GM12878 (cell line): Measurements from ENCODE around the gene ANKRD28. TPM values are rescaled to one million over a fixed set of nuclear protein-coding genes. Genes with fewer than 3 reads are reported as not detected.

Experiments
- CHD4 ChIP-seq: fragments of 200-600 bp; sonication (generic); IDR thresholded peaks from 2 replicates; pipeline ENCODE4 v1.6.1; 2016; ENCODE audit warnings: mild to moderate bottlenecking
- FOS ChIP-seq: IDR thresholded peaks from 3 replicates; pipeline ENCODE4 v1.6.1; 2011; ENCODE audit warnings: borderline replicate concordance; ENCODE audit not compliant: insufficient read length; ENCODE audit errors: extremely low read depth
- IKZF1 ChIP-seq: fragments of 450-650 bp; conservative IDR thresholded peaks from 2 replicates; pipeline ENCODE4 v1.6.1; 2017; ENCODE audit warnings: antibody characterized with exemption, mild to moderate bottlenecking
- IRF4 ChIP-seq: IDR thresholded peaks from 2 replicates; pipeline ENCODE4 v1.6.1; 2011; ENCODE audit warnings: low read depth, low read length
- MTA3 ChIP-seq: IDR thresholded peaks from 2 replicates; pipeline ENCODE4 v1.6.1; 2012; ENCODE audit warnings: low read length, inconsistent platforms, borderline replicate concordance
- NR2C1 ChIP-seq: fragments of 450-650 bp; IDR thresholded peaks from 2 replicates; pipeline ENCODE4 v1.6.1; 2017; ENCODE audit warnings: antibody characterized with exemption, mild to moderate bottlenecking, moderate library complexity
- RAD51 ChIP-seq: fragments of 450-650 bp; IDR thresholded peaks from 2 replicates; pipeline ENCODE4 v1.6.1; 2016; ENCODE audit warnings: moderate library complexity, mild to moderate bottlenecking, inconsistent platforms
- RB1 ChIP-seq: fragments of 450-650 bp; formaldehyde crosslinking; IDR thresholded peaks from 2 replicates; pipeline ENCODE4 v1.6.1; 2017; ENCODE audit warnings: mild to moderate bottlenecking, borderline replicate concordance
- RELB ChIP-seq: fragments of 450-650 bp; IDR thresholded peaks from 2 replicates; pipeline ENCODE4 v1.6.1; 2017; ENCODE audit warnings: low read depth, mild to moderate bottlenecking, moderate library complexity
- RFX5 ChIP-seq: IDR thresholded peaks from 2 replicates; pipeline ENCODE4 v1.6.1; 2011; ENCODE audit warnings: low read depth, low read length, improper control_type of control experiment
- RUNX3 ChIP-seq: IDR thresholded peaks from 2 replicates; pipeline ENCODE4 v1.6.1; 2012; ENCODE audit warnings: low read length, inconsistent platforms
- polyA plus RNA-seq, 11 experiments: library from polyadenylated mRNA; depleted of rRNA in 4 of 11; unstranded in 6 of 11; stranded (reverse) in 5 of 11; fragments of >200 nt; fragmentation: Nextera tagmentation in 4 of 11; fragmentation: Illumina TruSeq in 1 of 11; extraction: Ambion mirVana in 4 of 11; extraction: Trizol in 1 of 11; gene quantifications; 1 replicate in 1 of 11; 2 replicates in 10 of 11; pipeline versions ENCODE4 v1.2.1 to v1.2.3, GENCODE V29; 2011 to 2016; ENCODE audit warnings: inconsistent platforms in 2 of 11, missing spikeins in 2 of 11, low read depth in 1 of 11
- total RNA-seq, 4 experiments: library from RNA; depleted of rRNA in 3 of 4; stranded (reverse); fragments of >200 nt in 3 of 4; fragmentation: Illumina TruSeq in 1 of 4; extraction: Trizol in 1 of 4; gene quantifications; 2 replicates each; pipeline versions ENCODE4 v1.2.1 to v1.2.3, GENCODE V29; 2013 to 2021
- TF ChIP-seq, protein P1 (sequence below): IDR thresholded peaks from 2 replicates; pipeline ENCODE4 v1.6.1; 2011; ENCODE audit warnings: low read depth, mild to moderate bottlenecking, low read length, moderate library complexity, borderline replicate concordance; ENCODE audit errors: extremely low read depth

ANKRD28 gene
- total and polyA plus RNA-seq, 10 of the 15 experiments (the other 5 are each of a cell fraction or from before 2014, with no cell fraction given) = 11.2 to 105 (median 38.3) TPM

GRCh38 chr3:15768421-15769255 lies 29.1 kb downstream of the ANKRD28 start (continued):
- peak; percentile 87 for TF ChIP-seq RELB
- no peak for TF ChIP-seq RFX5
- TF ChIP-seq RB1 = no peak
- no peak for TF ChIP-seq FOS
- TF ChIP-seq NR2C1 = no peak
- TF ChIP-seq RUNX3 = peak; percentile 98
- peak; percentile 99 for TF ChIP-seq IKZF1
- TF ChIP-seq CHD4 = no peak
- TF ChIP-seq, protein P1, sequence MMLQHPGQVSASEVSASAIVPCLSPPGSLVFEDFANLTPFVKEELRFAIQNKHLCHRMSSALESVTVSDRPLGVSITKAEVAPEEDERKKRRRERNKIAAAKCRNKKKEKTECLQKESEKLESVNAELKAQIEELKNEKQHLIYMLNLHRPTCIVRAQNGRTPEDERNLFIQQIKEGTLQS = no peak
- peak; percentile 88 for TF ChIP-seq IRF4
- TF ChIP-seq MTA3 = peak; percentile 94
- no peak for TF ChIP-seq RAD51
- TF ChIP-seq, all 136 proteins: peak for 32
